Measurements from ENCODE around the gene NPLOC4.

- TF ChIP-seq CTCF (IDR thresholded peaks at IDR 0.05) (no peak), POLR2A (IDR thresholded peaks at IDR 0.05) (no peak), EP300 (IDR thresholded peaks at IDR 0.05) (no peak)
These were observed 77.7 kb downstream of the NPLOC4 start for GRCh38 chr17:81558941-81559806.
